ENCODE measurements around the gene PCDH18.

PCDH18 gene

GRCh38 chr4:137471461-137471860 lies 60.8 kb downstream of the PCDH18 start:
- DNase-seq: no peak

GRCh38 chr4:137470806-137471205 lies 61.5 kb downstream of the PCDH18 start:
- DNase-seq: no peak

All from right kidney (tissue), 1 donor.